H1 (cell line): ENCODE measurements around the gene PDZD8. TPM values are rescaled to one million over a fixed set of nuclear protein-coding genes. Genes with fewer than 3 reads are reported as not detected.

Source experiments
- CTCF ChIA-PET: fragments of 300-600 bp; sonication (Branson Sonifier 250); formaldehyde crosslinking; loops from one replicate; lab custom pipeline; 2021; ENCODE audit not compliant: partially characterized antibody; lab: Charles Lee
- POLR2A ChIA-PET: fragments of 300-600 bp; sonication (Branson Sonifier 250); formaldehyde crosslinking; loops from one replicate; lab custom pipeline; 2021; ENCODE audit warnings: inconsistent platforms; ENCODE audit not compliant: partially characterized antibody; lab: Charles Lee
- DNase-seq, 2 experiments: peaks; one replicate each; pipeline versions ENCODE4 v3.0.0 to v3.0.0-alpha.2; 2010 to 2022; ENCODE audit warnings: low spot score in 2 of 2, low read depth in 1 of 2, mixed read lengths in 1 of 2
- FAIRE-seq: peaks from 2 replicates; lab custom pipeline; 2011; peaks lifted over from hg19 to GRCh38; lab: Jason Lieb, UNC
- H2AFZ ChIP-seq: 2 replicates; pipeline ENCODE4 v1.8.1; 2012; ENCODE audit warnings: low read length, inconsistent platforms
- H2AK5ac ChIP-seq: 2 replicates; pipeline ENCODE4 v1.6.1; 2013; ENCODE audit warnings: low read depth, low read length
- H2BK120ac ChIP-seq: replicated peaks from 2 replicates; pipeline ENCODE3; 2013; ENCODE audit warnings: low read depth, low read length, inconsistent platforms
- H2BK12ac ChIP-seq: 2 replicates; pipeline ENCODE4 v1.6.1; 2013; ENCODE audit warnings: low read depth, low read length
- H2BK15ac ChIP-seq: 2 replicates; pipeline ENCODE4 v1.6.1; 2013; ENCODE audit warnings: low read length
- H2BK20ac ChIP-seq: 2 replicates; pipeline ENCODE4 v1.6.1; 2013; ENCODE audit warnings: low read length
- H2BK5ac ChIP-seq: 2 replicates; pipeline ENCODE4 v1.6.1; 2013; ENCODE audit warnings: low read depth, low read length
- H3K14ac ChIP-seq: 2 replicates; pipeline ENCODE4 v1.6.1; 2013; ENCODE audit warnings: inconsistent platforms; ENCODE audit not compliant: insufficient read length
- H3K18ac ChIP-seq: 2 replicates; pipeline ENCODE4 v1.6.1; 2013; ENCODE audit warnings: low read length; ENCODE audit errors: extremely low read depth
- H3K23ac ChIP-seq: 2 replicates; pipeline ENCODE4 v1.6.1; 2013; ENCODE audit warnings: inconsistent platforms; ENCODE audit not compliant: insufficient read length
- H3K23me2 ChIP-seq: 2 replicates; pipeline ENCODE4 v1.6.1; 2013; ENCODE audit warnings: low read depth, low read length
- H3K27ac ChIP-seq: 2 replicates; pipeline ENCODE4 v1.6.1; 2011; ENCODE audit warnings: low read depth, low read length, inconsistent platforms
- H3K27me3 ChIP-seq, 4 experiments: replicated peaks in 1 of 4; 1 replicate in 1 of 4; 2 replicates in 3 of 4; pipeline versions ENCODE4 v1.6.1 to v1.8.1; 2011 to 2013; ENCODE audit warnings: low read length in 3 of 4, mild to moderate bottlenecking in 3 of 4, inconsistent platforms in 2 of 4, mixed read lengths in 2 of 4, moderate library complexity in 1 of 4; ENCODE audit not compliant: control insufficient read depth in 3 of 4, insufficient read depth in 3 of 4; ENCODE audit errors: extremely low read depth in 1 of 4
- H3K36me3 ChIP-seq, 4 experiments: 2 replicates each; pipeline versions ENCODE4 v1.6.1 to v1.8.1; 2011 to 2013; ENCODE audit warnings: mild to moderate bottlenecking in 4 of 4, low read length in 3 of 4, moderate library complexity in 2 of 4, control low read depth in 1 of 4, inconsistent platforms in 1 of 4; ENCODE audit not compliant: insufficient read depth in 4 of 4, control insufficient read depth in 2 of 4
- H3K4ac ChIP-seq: replicated peaks from 2 replicates; pipeline ENCODE3; 2013; ENCODE audit warnings: low read length, low read depth, mixed read lengths, inconsistent platforms; ENCODE audit not compliant: insufficient read length
- H3K4me1 ChIP-seq, 4 experiments: replicated peaks in 1 of 4; 1 replicate in 1 of 4; 2 replicates in 3 of 4; pipeline versions ENCODE4 v1.6.1 to v1.8.1; 2011 to 2013; ENCODE audit warnings: low read length in 3 of 4, inconsistent platforms in 2 of 4, mixed read lengths in 1 of 4; ENCODE audit not compliant: insufficient read depth in 4 of 4, control insufficient read depth in 3 of 4
- H3K4me2 ChIP-seq, 2 experiments: 2 replicates each; pipeline versions ENCODE4 v1.6.1 to v1.8.1; 2011 to 2013; ENCODE audit warnings: low read depth in 2 of 2, low read length in 2 of 2, control low read depth in 1 of 2, inconsistent platforms in 1 of 2, mild to moderate bottlenecking in 1 of 2; ENCODE audit not compliant: insufficient read depth in 1 of 2
- H3K4me3 ChIP-seq, 4 experiments: fragments of 200-600, 300-600 bp in 1 of 4; sonication (generic), shearing (Covaris generic), sonication (Bioruptor Twin) in 1 of 4; 2 replicates each; pipeline versions ENCODE4 v1.5.1 to v1.8.1; 2011 to 2016; ENCODE audit warnings: low read length in 4 of 4, low read depth in 3 of 4, control low read depth in 2 of 4, inconsistent platforms in 2 of 4, mild to moderate bottlenecking in 2 of 4, mixed read lengths in 1 of 4, moderate library complexity in 1 of 4; ENCODE audit not compliant: insufficient read depth in 2 of 4; ENCODE audit errors: extremely low read depth in 1 of 4
- H3K56ac ChIP-seq: replicated peaks from 2 replicates; pipeline ENCODE3; 2013; ENCODE audit warnings: low read depth, mild to moderate bottlenecking, mixed read lengths, low read length, inconsistent platforms; ENCODE audit not compliant: insufficient read length
- H3K79me1 ChIP-seq: 2 replicates; pipeline ENCODE4 v1.6.1; 2013; ENCODE audit warnings: low read depth, low read length, control low read depth
- H3K79me2 ChIP-seq, 2 experiments: 2 replicates each; pipeline versions ENCODE4 v1.6.1 to v1.8.1; 2012 to 2013; ENCODE audit warnings: low read length in 2 of 2, mild to moderate bottlenecking in 2 of 2, inconsistent platforms in 1 of 2; ENCODE audit not compliant: insufficient read depth in 2 of 2, control insufficient read depth in 1 of 2
- H3K9ac ChIP-seq, 4 experiments: replicated peaks in 1 of 4; 1 replicate in 1 of 4; 2 replicates in 3 of 4; pipeline versions ENCODE4 v1.6.1 to v1.8.1; 2011 to 2013; ENCODE audit warnings: low read depth in 3 of 4, low read length in 3 of 4, control low read depth in 2 of 4, mild to moderate bottlenecking in 2 of 4, moderate library complexity in 2 of 4, inconsistent platforms in 1 of 4; ENCODE audit errors: extremely low read depth in 1 of 4
- H3K9me3 ChIP-seq, 2 experiments: 2 replicates each; pipeline versions ENCODE4 v1.6.1 to v1.8.1; 2012 to 2013; ENCODE audit warnings: mild to moderate bottlenecking in 2 of 2, moderate library complexity in 2 of 2, control low read depth in 1 of 2, inconsistent platforms in 1 of 2, low read depth in 1 of 2, low read length in 1 of 2, mixed read lengths in 1 of 2; ENCODE audit not compliant: insufficient read depth in 2 of 2
- H4K20me1 ChIP-seq, 2 experiments: replicated peaks in 1 of 2; 2 replicates each; pipeline versions ENCODE3 to v1.8.1; 2011 to 2013; ENCODE audit warnings: inconsistent platforms in 2 of 2, low read length in 2 of 2, mild to moderate bottlenecking in 1 of 2; ENCODE audit not compliant: insufficient read depth in 2 of 2, control insufficient read depth in 1 of 2
- H4K5ac ChIP-seq: 2 replicates; pipeline ENCODE4 v1.6.1; 2013; ENCODE audit warnings: low read length, low read depth, mixed read lengths, inconsistent platforms; ENCODE audit not compliant: insufficient read length
- H4K8ac ChIP-seq: 2 replicates; pipeline ENCODE4 v1.8.0; 2013; ENCODE audit warnings: mild to moderate bottlenecking, moderate library complexity, low read length, inconsistent platforms; ENCODE audit not compliant: insufficient read depth; ENCODE audit errors: extremely low read depth
- H4K91ac ChIP-seq: replicated peaks from 2 replicates; pipeline ENCODE3; 2013; ENCODE audit warnings: low read length, mixed read lengths, inconsistent platforms; ENCODE audit not compliant: insufficient read length
- RXRA ChIP-seq: IDR thresholded peaks from 2 replicates; pipeline ENCODE4 v1.6.1; 2011; ENCODE audit warnings: low read depth, mild to moderate bottlenecking, low read length, moderate library complexity; ENCODE audit not compliant: insufficient read depth
- SIN3A ChIP-seq, 2 experiments: IDR thresholded peaks in 1 of 2; conservative IDR thresholded peaks in 1 of 2; 2 replicates each; pipeline ENCODE4 v1.6.1; 2011 to 2012; ENCODE audit warnings: low read length in 2 of 2, improper control_type of control experiment in 1 of 2, low read depth in 1 of 2, mild to moderate bottlenecking in 1 of 2
- TAF1 ChIP-seq: IDR thresholded peaks from 2 replicates; pipeline ENCODE4 v1.6.1; 2011; ENCODE audit warnings: mild to moderate bottlenecking, low read depth, low read length
- YY1 ChIP-seq: IDR thresholded peaks from 2 replicates; pipeline ENCODE4 v1.6.1; 2011; ENCODE audit warnings: low read depth, mild to moderate bottlenecking, low read length
- ZNF274 ChIP-seq: IDR thresholded peaks from 2 replicates; pipeline ENCODE4 v1.7.0; 2012; ENCODE audit warnings: low read length, borderline replicate concordance; ENCODE audit errors: extremely low read depth
- WGBS, 2 experiments: shearing (Covaris generic) in 1 of 2; methylation state at CpG; one replicate each; pipeline versions ENCODE4 v1.1.6 to v1.1.7; 2013 to 2015; ENCODE audit warnings: low lambda C conversion rate in 2 of 2, mixed read lengths in 2 of 2, inconsistent platforms in 1 of 2, low coverage in 1 of 2, missing lambda C conversion rate in 1 of 2; ENCODE audit not compliant: insufficient replicate concordance in 2 of 2, insufficient coverage in 1 of 2, insufficient read length in 1 of 2; ENCODE audit errors: extremely low coverage in 1 of 2, missing lambda C conversion rate in 1 of 2; 5-methylcytosine and 5-hydroxymethylcytosine counted together
- polyA plus RNA-seq, 7 experiments: library from polyadenylated mRNA; depleted of rRNA in 3 of 7; stranded (reverse) in 5 of 7; unstranded in 2 of 7; fragments of >200 nt in 5 of 7; fragments of 200-250 nt in 2 of 7; gene quantifications; 1 replicate in 5 of 7; 2 replicates in 1 of 7; 4 replicates in 1 of 7; pipeline versions ENCODE4 v1.2.1 to v1.2.3, GENCODE V29; 2011 to 2013; ENCODE audit warnings: missing spikeins in 2 of 7, mixed read lengths in 2 of 7
- total RNA-seq: library from RNA; stranded (reverse); fragmentation: NEBNext Ultra II Directional; extraction: Animal tissue kit (Norgen Biotek cat#: 25700); gene quantifications from 2 replicates; pipeline ENCODE4 v1.2.1, GENCODE V29; 2021
- TF ChIP-seq, protein P1 (sequence below): IDR thresholded peaks from 2 replicates; pipeline ENCODE4 v1.6.1; 2012; ENCODE audit warnings: inconsistent platforms

The PDZD8 gene
- total and polyA plus RNA-seq, 2 of the 8 experiments (the other 6 are each of a cell fraction or from before 2014, with no cell fraction given) = 10.9 to 50.1 TPM

- Histone ChIP-seq H3K79me1 (no peaks in the 10 kb centered on the region), H4K8ac (no peak overlapping the region), H3K4me2 (no peak overlapping the region), H3K79me2 (no peaks in the 10 kb centered on the region), H2BK5ac (no peak overlapping the region), H3K27ac (no peak overlapping the region), H3K36me3 (no peaks in the 10 kb centered on the region), H3K4ac (no peak overlapping the region), H3K4me1 (peaks cover 0 to 3% (median 0%) of the 10 kb centered on the region in 4 experiments; a peak in 2 of 7 replicates), H3K27me3 (no peaks in the 10 kb centered on the region), H2BK120ac (no peak overlapping the region), H4K20me1 (no peaks in the 10 kb centered on the region), H2AFZ (no peak overlapping the region), H3K4me3 (no peak overlapping the region), H2BK20ac (no peak overlapping the region), H2AK5ac (no peak overlapping the region), H3K56ac (no peak overlapping the region), H3K18ac (no peak overlapping the region), H3K23ac (no peak overlapping the region), H3K9ac (no peak overlapping the region), H2BK12ac (no peak overlapping the region), H3K9me3 (no peaks in the 10 kb centered on the region), H2BK15ac (no peak overlapping the region), H4K5ac (no peak overlapping the region), H4K91ac (no peak overlapping the region), H3K14ac (no peak overlapping the region), H3K23me2 (no peaks in the 10 kb centered on the region)
- DNase-seq (no peak), FAIRE-seq (no peak)
- TF ChIP-seq YY1 (no peak), RXRA (no peak), SIN3A (conservative IDR thresholded peaks at IDR 0.05 in 1 of 2, IDR thresholded peaks at IDR 0.05 in 1 of 2; ENCODE audit: low read depth in 1 of 2, low read length in 2 of 2) (no peak), ZNF274 (no peak), TAF1 (no peak)
- TF ChIP-seq, protein P1, sequence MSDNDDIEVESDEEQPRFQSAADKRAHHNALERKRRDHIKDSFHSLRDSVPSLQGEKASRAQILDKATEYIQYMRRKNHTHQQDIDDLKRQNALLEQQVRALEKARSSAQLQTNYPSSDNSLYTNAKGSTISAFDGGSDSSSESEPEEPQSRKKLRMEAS = no peak
- WGBS, 2 experiments = 68% methylated on average over 3 of the region's 3 CpGs; no CpG with 5 or more reads in 1 of the 2 experiments
- ChIA-PET CTCF (interaction anchor here (0.9 to 1.3 kb wide), 3 partner anchors 14 to 189 kb away, joined by 3 to 4 read pairs (median 4); no protein-coding TSS in a partner anchor), POLR2A (no interaction called here)
Observed at GRCh38 chr10:117405730-117406129, 30.5 kb upstream of the PDZD8 start.
